Hair follicular keratinocyte (primary cell): Measurements from ENCODE around the gene SLC38A8. TPM values are rescaled to one million over a fixed set of nuclear protein-coding genes. Genes with fewer than 3 reads are reported as not detected.

ENCODE experiments used
- total RNA-seq: library from RNA; depleted of rRNA; stranded (reverse); fragments of >200 nt; gene quantifications from 2 replicates; pipeline ENCODE4 v1.2.3, GENCODE V29; 2015

The SLC38A8 gene
- total RNA-seq: not detected in 2 replicates

GRCh38 chr16:84042308-84042878 lies at the start of gene SLC38A8:
Gene SLC38A8, minus strand, starts transcription at chr16:84042795. Its CDS starts 638 bp downstream, at chr16:84042157.

GRCh38 chr16:83967838-83968305 lies 74.7 kb downstream of the SLC38A8 start, which contains the start of gene NECAB2:
Gene NECAB2, plus strand, starts transcription at chr16:83968244. Its CDS starts 405 bp downstream, at chr16:83968649.

Other genes starting within 250 kb of the SLC38A8 start
- 32.2 and 61.1 TPM in 2 replicates for gene HSBP1, start 234.8 kb downstream of the SLC38A8 start, total RNA-seq
- gene MLYCD, start 143.7 kb downstream of the SLC38A8 start, total RNA-seq: 1.2 and 1.4 TPM in 2 replicates
- 1.2 and 2.1 TPM in 2 replicates for gene OSGIN1, start 89.6 kb downstream of the SLC38A8 start, total RNA-seq
- not detected in 2 replicates for gene NECAB2, start 74.6 kb downstream of the SLC38A8 start, total RNA-seq
- gene MBTPS1, start 74.1 kb upstream of the SLC38A8 start, total RNA-seq: 56.5 and 72.5 TPM in 2 replicates
- 12.0 and 13.5 TPM in 2 replicates for gene HSDL1, start 102.4 kb upstream of the SLC38A8 start, total RNA-seq
- not detected in 2 replicates for gene DNAAF1, start 102.5 kb upstream of the SLC38A8 start, total RNA-seq
- gene TAF1C, start 144.3 kb upstream of the SLC38A8 start, total RNA-seq: 9.8 and 18.3 TPM in 2 replicates
- not detected in 2 replicates for gene ADAD2, start 148.4 kb upstream of the SLC38A8 start, total RNA-seq
- not detected in 2 replicates for gene KCNG4, start 197.2 kb upstream of the SLC38A8 start, total RNA-seq